Central memory CD8-positive, alpha-beta T cell (primary cell): ENCODE data around the gene FBXW5.

ENCODE experiments used
- ATAC-seq: fragments of 150-1000 bp; cut with Tn5 transposase; replicated peaks from 2 replicates; pipeline ENCODE4 v1.10.0; 2022; ENCODE audit warnings: mild to moderate bottlenecking, moderate FRiP score, moderate number of reproducible peaks; ENCODE audit not compliant: poor library complexity, severe bottlenecking; ENCODE audit errors: extremely low read depth
- DNase-seq, 2 donors: peaks; one replicate each; pipeline ENCODE4 v3.0.0; 2021; ENCODE audit warnings: low spot score in 2 of 2
- H3K27ac Mint-ChIP-seq: one replicate; pipeline ENCODE4 v1.8.0; 2022; ENCODE audit warnings: low read depth, mild to moderate bottlenecking, moderate library complexity, mixed read lengths
- H3K27me3 Mint-ChIP-seq: one replicate; pipeline ENCODE4 v1.8.0; 2022; ENCODE audit warnings: mixed read lengths
- H3K36me3 Mint-ChIP-seq: one replicate; pipeline ENCODE4 v1.8.0; 2022; ENCODE audit warnings: mild to moderate bottlenecking, moderate library complexity, mixed read lengths; ENCODE audit not compliant: insufficient read depth
- H3K4me1 Mint-ChIP-seq: one replicate; pipeline ENCODE4 v1.8.0; 2022; ENCODE audit warnings: mixed read lengths
- H3K4me3 Mint-ChIP-seq: one replicate; pipeline ENCODE4 v1.8.0; 2022; ENCODE audit warnings: mild to moderate bottlenecking, moderate library complexity, mixed read lengths
- H3K9me3 Mint-ChIP-seq: one replicate; pipeline ENCODE4 v1.8.0; 2022; ENCODE audit warnings: mixed read lengths

The FBXW5 gene

DNA sequence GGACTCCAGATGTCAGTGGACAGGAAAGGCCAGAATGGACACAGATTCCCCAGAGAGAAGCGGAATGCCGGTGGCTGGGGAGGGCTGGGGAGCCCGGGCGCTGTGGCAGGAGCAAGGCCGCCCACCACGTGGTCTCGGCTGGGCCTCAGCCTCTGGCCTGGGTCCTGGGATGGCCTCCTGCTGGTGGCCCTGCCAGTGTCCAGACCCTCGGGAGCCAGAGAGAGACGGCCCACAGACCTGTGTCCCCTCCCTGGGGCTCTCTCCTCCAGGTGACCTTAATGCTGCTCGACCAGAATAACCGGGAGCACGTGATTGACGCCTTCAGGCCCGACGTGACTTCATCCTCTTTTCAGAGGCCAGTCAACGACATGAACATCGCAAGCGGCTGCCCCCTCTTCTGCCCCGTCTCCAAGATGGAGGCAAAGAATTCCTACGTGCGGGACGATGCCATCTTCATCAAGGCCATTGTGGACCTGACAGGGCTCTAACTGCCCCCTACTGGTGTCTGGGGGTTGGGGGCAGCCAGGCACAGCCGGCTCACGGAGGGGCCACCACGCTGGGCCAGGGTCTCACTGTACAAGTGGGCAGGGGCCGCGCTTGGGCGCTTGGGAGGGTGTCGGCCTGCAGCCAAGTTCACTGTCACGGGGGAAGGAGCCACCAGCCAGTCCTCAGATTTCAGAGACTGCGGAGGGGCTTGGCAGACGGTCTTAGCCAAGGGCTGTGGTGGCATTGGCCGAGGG lies 19.0 kb downstream of the FBXW5 start:
- Mint-ChIP-seq H3K4me3 (no peak overlapping the region), H3K36me3 (peaks cover 19% of the 10 kb centered on the region), H3K27ac (no peak overlapping the region), H3K4me1 (peaks cover 8% of the 10 kb centered on the region), H3K27me3 (no peaks in the 10 kb centered on the region), H3K9me3 (no peaks in the 10 kb centered on the region)
- ATAC-seq (no peak), DNase-seq (no peak)

- Mint-ChIP-seq H3K27me3 (no peaks in the 10 kb centered on the region), H3K27ac (no peak overlapping the region), H3K4me3 (no peak overlapping the region), H3K36me3 (peaks cover 21% of the 10 kb centered on the region), H3K9me3 (no peaks in the 10 kb centered on the region), H3K4me1 (peaks cover 8% of the 10 kb centered on the region)
- no peak for DNase-seq
- ATAC-seq = no peak
Measured at GRCh38 chr9:136923881-136924280, 20.7 kb downstream of the FBXW5 start.

- Mint-ChIP-seq H3K4me3 (no peak overlapping the region), H3K27me3 (no peaks in the 10 kb centered on the region), H3K27ac (peak overlapping the region; percentile 49), H3K4me1 (peaks cover 4% of the 10 kb centered on the region), H3K9me3 (no peaks in the 10 kb centered on the region), H3K36me3 (peaks cover 25% of the 10 kb centered on the region)
- DNase-seq (no peak), ATAC-seq (no peak)
Measured at GRCh38 chr9:136922540-136922939, 22.0 kb downstream of the FBXW5 start.

DNA sequence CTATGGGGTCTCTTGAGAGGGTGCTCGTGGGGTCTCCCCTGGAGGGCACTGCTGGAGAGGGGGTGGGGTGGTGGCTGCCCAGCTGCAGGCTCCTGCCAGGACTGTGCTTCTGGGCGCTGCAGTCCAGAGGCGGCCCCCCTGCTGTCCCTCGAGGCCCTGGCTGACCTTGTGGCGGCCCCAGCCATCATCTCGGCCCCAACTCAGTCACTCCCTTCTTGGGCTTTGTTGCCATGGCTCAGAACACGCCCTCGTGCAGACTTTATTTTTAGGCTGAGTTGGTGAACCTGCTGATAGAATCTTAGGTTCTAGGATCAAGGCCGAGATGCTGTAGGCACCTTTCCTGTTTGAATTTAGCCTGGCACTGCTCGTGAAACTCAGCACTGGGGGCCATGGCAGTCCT lies 22.8 kb downstream of the FBXW5 start:
- DNase-seq = no peak
- peaks cover 12% of the 10 kb centered on the region for H3K4me1 Mint-ChIP-seq
- H3K27ac Mint-ChIP-seq = no peak overlapping the region
- no peaks in the 10 kb centered on the region for H3K9me3 Mint-ChIP-seq
- ATAC-seq = no peak
- H3K27me3 Mint-ChIP-seq = no peaks in the 10 kb centered on the region
- H3K36me3 Mint-ChIP-seq = peaks cover 26% of the 10 kb centered on the region
- no peak overlapping the region for H3K4me3 Mint-ChIP-seq

GRCh38 chr9:136921307-136921706 lies 23.2 kb downstream of the FBXW5 start:
- DNase-seq = no peak
- no peak for ATAC-seq
- Mint-ChIP-seq H3K9me3 (no peaks in the 10 kb centered on the region), H3K27me3 (no peaks in the 10 kb centered on the region), H3K4me1 (peaks cover 13% of the 10 kb centered on the region), H3K36me3 (peaks cover 27% of the 10 kb centered on the region), H3K4me3 (no peak overlapping the region), H3K27ac (no peak overlapping the region)

DNA sequence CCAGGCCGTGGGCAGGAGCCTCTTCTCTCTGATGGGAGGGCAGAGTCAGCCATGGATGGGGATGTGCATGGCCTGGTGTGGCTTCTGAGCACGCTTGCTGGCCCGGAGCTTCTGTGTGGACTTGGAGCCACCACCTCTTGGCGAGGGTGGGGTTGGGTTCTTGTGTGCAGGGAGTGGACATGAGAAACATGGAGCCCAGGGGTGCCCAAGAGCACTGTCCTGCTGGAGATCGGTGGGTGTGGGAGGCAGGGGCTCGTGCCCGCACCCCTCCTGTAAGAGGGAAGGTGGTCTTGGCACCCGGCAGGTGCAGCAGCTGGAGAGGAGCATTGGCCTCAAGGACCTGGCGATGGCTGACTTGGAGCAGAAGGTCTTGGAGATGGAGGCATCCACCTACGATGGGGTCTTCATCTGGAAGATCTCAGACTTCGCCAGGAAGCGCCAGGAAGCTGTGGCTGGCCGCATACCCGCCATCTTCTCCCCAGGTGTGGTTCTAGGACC lies 23.8 kb downstream of the FBXW5 start:
- ATAC-seq (no peak), DNase-seq (no peak)
- Mint-ChIP-seq H3K27ac (no peak overlapping the region), H3K4me1 (peaks cover 17% of the 10 kb centered on the region), H3K27me3 (no peaks in the 10 kb centered on the region), H3K4me3 (no peak overlapping the region), H3K36me3 (peaks cover 29% of the 10 kb centered on the region), H3K9me3 (no peaks in the 10 kb centered on the region)

GRCh38 chr9:136920069-136920468 lies 24.5 kb downstream of the FBXW5 start:
- Mint-ChIP-seq H3K27ac (peak overlapping the region; percentile 75), H3K9me3 (no peaks in the 10 kb centered on the region), H3K4me1 (peaks cover 17% of the 10 kb centered on the region), H3K27me3 (no peaks in the 10 kb centered on the region), H3K36me3 (peaks cover 32% of the 10 kb centered on the region), H3K4me3 (no peak overlapping the region)
- no peak for ATAC-seq
- no peak for DNase-seq

DNA sequence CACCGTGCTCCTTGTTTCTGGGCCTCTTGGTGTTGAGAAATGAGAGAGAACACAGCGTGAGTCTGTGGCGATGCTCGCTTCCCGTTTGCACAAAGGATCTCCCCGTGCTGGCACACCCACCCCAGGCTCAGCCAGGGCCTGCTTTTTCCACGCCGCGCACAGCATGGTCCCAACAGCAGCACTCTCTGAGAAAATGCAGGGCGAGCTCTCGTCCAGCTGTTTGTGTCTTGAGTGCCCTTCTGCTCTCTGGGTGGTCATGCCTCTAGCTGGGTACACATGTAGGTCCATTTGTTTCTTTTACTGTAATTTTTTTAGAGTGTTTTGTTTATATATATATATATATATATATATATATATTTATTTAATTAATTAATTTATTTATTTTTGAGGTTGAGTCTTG lies 26.6 kb downstream of the FBXW5 start:
- Mint-ChIP-seq H3K4me3 (no peak overlapping the region), H3K36me3 (peaks cover 34% of the 10 kb centered on the region), H3K4me1 (peaks cover 17% of the 10 kb centered on the region), H3K27me3 (no peaks in the 10 kb centered on the region), H3K9me3 (no peaks in the 10 kb centered on the region), H3K27ac (peak overlapping the region; percentile 83)
- DNase-seq (no peak), ATAC-seq (no peak)

DNA sequence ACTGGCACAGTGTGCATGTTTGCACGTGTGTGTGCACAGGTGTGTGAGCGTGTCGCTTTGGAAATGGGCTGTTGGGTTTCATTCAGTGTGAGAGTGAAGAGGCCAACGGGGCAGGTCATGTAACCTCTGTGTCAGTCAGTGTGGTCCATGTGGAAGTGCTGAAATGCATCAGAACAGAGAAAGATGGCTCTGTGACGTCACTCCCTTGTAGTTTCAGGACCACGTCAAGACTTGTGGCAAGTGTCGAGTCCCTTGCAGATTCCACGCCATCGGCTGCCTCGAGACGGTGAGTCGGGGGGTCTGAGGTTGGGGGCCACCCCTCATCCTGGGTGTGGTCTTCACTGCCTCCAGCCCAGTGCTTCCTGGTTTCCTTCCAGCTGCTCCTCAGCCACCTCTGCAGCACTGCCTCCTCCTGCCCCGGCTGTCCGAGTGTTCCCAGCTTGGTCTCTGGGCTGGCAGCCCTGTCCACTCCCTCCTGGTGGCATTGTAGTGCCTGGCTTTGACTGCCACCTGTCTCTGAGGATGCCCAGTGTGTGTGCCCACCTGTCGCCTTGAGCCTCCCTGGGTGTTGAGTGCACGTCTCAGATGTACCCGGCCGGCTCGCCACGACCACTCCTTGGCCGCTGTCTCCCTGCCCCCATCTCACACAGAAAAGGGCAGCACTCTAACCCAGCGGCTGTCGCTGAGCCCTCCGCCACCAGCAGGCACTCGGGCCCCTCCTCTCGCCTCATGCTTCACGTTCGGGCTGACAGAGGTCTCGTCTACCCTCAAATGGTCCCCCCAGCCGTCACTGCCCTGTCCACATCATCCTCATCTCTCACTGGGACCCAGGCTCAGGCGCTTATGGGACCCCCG lies 28.0 kb downstream of the FBXW5 start:
- H3K4me3 Mint-ChIP-seq = no peak overlapping the region
- H3K27me3 Mint-ChIP-seq = no peaks in the 10 kb centered on the region
- no peak for DNase-seq
- no peaks in the 10 kb centered on the region for H3K9me3 Mint-ChIP-seq
- no peak for ATAC-seq
- peaks cover 17% of the 10 kb centered on the region for H3K4me1 Mint-ChIP-seq
- peak overlapping the region; percentile 83 for H3K27ac Mint-ChIP-seq
- H3K36me3 Mint-ChIP-seq = peaks cover 35% of the 10 kb centered on the region

DNA sequence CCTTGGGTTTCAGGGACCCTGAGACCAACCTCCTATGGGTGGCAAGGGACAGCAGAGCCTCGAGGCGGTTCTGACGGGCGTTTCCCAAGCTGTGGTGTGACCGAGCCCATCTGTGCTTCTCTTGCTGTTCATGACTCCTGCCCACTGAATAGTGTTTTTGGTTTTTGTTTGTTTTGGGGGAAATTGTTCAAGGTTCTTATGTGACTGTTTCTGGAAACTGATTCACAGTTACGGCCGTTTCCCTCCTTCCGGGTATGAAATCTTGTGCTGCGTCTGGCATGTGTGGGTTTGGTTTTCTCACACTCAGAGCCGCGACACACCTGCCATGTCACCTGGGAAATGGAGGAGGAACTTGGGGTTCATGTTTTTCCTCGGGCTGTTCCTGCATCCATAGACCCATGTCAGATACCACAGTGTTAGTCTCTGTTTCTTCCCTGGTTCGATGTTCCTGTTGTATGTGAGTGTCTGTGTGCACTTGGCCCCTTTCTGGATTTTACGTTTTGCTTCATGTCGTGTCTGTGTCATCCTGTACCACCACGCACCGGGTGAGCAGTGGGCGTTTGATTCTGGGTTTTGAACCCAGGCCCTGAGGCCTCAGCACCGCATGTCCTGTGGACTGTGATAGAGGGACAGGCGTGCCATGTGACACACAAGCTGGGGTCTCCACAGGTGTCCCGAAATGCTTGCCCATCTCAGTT lies 28.8 kb downstream of the FBXW5 start:
- Mint-ChIP-seq H3K9me3 (no peaks in the 10 kb centered on the region), H3K4me1 (peaks cover 17% of the 10 kb centered on the region), H3K27me3 (no peaks in the 10 kb centered on the region), H3K36me3 (peaks cover 37% of the 10 kb centered on the region), H3K4me3 (no peak overlapping the region), H3K27ac (no peak overlapping the region)
- ATAC-seq = no peak
- no peak for DNase-seq

DNA sequence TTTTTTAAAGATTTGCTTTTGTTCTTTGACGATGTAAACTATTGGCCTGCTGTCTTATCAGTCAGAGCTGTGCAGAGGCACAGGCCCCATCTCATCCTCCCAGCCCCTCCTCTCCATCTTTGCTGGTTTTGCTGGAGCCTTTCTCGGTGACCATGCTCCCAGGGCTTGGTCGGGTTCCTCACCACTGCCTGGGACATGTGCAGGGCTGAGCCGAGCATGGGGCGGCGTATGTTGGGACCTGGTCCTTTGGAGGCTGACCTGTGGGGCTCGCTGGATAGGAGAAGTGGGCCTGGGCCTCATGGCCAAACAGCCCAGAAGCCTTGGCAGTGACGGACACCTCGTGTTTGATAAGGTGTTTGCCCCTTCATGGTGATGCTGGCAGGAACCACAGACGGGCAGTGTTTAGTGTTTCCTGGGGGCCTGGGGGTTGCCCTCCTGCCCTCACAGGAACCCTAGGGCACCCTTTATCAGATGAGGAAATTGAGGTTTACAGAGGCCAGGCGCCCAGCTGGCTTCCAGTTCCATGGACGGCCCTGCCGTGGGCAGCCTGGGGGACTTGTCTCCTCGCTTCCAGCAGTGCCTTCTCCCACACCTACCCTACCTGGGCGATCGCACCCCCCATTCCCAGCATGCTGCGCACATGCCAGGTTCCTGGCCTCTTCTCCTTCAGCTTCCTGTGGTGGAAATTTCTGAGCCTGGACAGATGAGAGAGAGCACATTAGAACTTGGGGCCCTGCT lies 30.7 kb downstream of the FBXW5 start:
- peaks cover 39% of the 10 kb centered on the region for H3K36me3 Mint-ChIP-seq
- peaks cover 17% of the 10 kb centered on the region for H3K4me1 Mint-ChIP-seq
- DNase-seq (no peak), ATAC-seq (no peak)
- H3K27ac Mint-ChIP-seq = peak overlapping the region; percentile 32
- no peak overlapping the region for H3K4me3 Mint-ChIP-seq
- H3K9me3 Mint-ChIP-seq = no peaks in the 10 kb centered on the region
- no peaks in the 10 kb centered on the region for H3K27me3 Mint-ChIP-seq

- DNase-seq (no peak), ATAC-seq (no peak)
- no peaks in the 10 kb centered on the region for H3K27me3 Mint-ChIP-seq
- H3K4me1 Mint-ChIP-seq = peaks cover 1% of the 10 kb centered on the region
- no peak overlapping the region for H3K27ac Mint-ChIP-seq
- H3K36me3 Mint-ChIP-seq = peaks cover 38% of the 10 kb centered on the region
- H3K4me3 Mint-ChIP-seq = no peak overlapping the region
- H3K9me3 Mint-ChIP-seq = no peaks in the 10 kb centered on the region
Measured at GRCh38 chr9:136910901-136911245, 33.7 kb downstream of the FBXW5 start.
